HG02798 (cell line): ENCODE measurements around the gene RGMB.

Experiments
- ATAC-seq: cut with Tn5 transposase; IDR thresholded peaks from one replicate; pipeline ENCODE4 v1.9.1; 2021; ENCODE audit warnings: mild to moderate bottlenecking; ENCODE audit not compliant: unreplicated experiment, poor library complexity

Gene RGMB

DNA sequence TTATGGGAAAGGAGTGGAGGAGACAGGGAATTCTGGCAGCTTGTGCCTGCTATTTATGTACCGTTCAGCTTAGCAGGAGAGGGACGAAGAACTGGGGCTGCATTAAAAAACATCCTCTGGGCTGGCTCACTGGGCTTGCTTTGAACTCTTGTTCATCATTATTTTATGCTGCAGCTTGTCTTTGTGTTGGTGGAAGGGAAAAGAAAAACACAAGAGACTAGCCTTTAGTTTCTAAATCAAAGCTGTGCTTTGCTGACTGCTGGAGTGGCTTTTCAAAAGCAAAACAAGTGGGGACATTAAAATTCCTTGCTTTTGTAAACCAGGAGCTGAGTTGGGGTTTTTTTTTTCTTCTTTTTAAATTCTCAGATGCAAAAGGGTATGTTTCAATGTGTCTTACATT lies 5.9 kb upstream of the RGMB start:
- ATAC-seq, result no peak

DNA sequence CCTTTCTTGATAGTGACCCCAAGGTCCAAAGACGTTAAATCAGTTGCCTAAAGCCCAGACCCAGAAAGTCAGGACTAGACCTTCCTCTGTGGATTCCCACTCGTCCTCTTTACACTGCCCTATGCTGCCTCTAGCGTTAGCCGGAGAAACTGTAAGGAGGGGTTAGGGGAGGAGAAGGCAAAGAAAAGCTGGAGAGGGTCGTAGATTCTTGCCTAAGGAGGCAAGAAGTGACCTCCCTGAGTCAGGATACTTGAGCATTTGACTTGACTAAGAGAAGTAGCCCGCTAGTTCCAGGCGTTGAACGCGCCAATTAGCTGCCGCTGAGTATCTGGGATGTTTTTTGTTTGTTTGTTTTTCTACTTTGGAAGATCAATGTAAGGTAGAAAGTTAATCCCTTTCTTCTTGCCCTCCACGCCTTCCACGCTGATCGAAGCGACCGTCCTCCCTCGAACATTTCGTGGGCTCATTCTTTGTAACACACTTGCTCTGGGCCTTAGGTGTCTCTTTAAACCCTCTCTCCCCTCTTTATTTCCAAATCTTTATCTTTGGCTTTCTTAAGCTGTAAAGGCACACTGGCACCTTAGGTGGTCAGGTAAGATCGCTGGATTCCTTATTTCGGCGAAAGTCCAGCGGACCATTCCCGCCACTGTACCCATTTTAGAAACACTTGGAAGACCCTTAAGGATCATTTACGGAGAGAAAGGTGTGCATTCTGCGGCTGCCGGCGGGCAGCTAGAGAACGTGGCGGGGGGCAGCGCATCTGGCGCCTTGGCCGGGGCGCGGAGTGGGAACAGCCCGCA lies 5.1 kb upstream of the RGMB start:
- ATAC-seq, result peak; percentile 51

DNA sequence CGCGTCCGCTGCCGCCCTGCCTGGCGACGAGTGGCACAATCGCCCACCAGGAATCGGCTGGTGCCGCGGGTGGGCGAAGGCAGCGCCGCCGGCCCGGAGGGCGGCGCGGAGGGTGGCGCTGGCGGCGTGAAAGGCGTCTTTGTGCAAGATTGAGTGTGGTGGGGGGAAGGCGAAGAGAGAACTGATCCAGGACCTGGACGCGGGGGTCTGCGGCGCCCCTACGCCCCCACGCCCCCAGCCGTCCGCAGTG lies 4.6 kb upstream of the RGMB start:
- ATAC-seq, result no peak

DNA sequence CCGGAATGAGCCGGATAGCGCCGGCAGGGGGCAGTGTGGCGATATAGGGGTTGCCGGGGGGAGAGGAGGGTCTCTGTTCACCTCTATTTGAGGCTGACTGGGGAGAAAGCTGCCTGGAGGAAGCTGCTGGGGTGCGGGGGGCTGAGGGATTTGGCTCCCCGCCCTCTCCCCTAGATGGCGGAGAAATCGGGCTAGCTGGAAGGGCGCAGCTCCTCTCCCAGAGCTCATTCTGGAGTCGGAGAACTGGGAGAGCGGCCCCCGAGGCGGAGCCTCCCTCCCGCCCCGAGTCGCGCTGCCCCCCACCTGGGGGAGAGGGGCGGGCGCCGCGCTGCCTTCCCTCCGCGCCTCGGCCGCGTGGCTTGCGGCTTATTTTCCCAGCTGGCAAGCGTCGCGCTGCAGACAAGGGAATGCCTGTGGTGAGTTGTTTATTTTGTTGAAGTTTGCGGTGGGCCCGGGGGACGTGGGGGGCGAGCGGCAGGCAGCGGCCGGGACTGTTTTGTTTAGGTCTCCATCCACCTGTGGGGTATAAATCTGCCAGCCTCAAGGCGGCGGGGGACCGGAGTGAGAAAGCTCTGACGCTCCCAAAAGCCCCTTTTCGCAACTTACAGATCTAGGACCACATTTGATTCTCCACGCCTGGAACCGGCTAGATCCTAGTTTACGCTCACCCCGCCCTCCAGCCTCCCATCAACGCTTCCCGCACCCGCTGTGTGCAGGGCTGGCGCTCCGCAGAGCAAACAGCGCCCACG lies 4.1 kb upstream of the RGMB start:
- no peak for ATAC-seq

DNA sequence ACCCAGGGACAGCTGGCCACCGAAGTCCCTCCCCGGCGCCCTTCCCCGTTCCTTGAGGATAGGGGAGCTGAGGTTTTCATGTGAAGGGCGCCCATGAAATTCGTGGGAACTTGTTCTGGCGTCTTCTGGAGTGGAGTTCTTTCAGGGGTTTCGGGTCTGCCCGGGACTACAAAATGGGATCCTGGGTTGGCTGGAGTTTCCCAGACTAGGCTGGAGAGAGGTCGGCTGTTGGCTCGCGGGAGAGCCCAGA lies 3.6 kb upstream of the RGMB start:
- no peak for ATAC-seq

DNA sequence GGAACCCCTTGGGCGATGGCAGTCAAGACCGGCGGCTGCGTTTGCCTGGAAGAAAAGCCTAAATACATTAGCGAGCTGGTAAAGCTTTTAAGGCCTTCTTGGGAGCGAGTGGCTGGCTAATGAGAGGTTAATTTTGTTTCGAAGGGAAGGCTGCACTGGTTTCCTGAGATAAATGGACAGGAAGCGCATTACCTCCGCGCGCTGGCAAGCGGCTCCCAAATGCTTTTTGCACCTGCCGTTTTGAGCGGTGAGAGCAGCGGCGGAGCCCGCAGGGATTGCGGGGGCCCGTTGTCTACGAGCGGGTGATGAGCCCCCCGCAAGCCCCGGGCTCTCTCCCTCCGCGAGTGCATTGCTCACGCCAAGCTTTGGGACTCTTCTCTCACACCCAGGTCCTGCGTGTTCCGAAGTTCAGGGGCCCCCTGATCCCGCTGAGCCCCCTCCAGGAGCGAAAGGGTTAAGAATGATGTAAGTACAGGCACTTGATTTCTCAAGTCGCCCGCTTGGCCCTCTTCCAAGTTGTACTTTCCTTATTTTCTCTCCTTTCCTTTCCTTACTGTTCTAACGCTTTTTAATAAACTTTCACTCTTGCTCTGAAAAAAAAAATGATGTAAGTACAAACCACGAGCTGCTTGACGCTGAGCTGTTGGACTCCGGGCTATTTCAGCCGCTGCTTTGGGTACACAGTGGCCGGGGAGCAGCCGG lies 3.1 kb upstream of the RGMB start:
- ATAC-seq, result no peak

DNA sequence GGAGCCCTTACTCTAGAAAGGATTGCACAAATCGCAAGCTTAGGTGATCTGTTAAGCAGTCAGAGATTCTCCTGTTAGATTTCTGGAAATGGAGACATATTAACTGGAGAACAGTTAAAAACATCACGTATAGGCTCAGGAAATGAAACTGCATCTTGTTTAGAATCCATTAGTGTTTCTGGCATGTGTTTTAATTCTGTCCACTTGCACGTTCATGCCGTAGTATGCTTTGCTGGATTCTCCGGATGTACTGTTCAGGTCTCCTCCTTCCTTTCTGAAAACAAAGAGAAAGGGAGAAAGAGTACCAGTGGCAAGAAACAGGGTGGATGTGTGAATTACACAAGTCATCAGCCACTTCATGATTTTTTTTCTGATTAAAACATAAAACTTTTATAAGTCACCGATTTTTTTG lies 2.5 kb upstream of the RGMB start:
- no peak for ATAC-seq

DNA sequence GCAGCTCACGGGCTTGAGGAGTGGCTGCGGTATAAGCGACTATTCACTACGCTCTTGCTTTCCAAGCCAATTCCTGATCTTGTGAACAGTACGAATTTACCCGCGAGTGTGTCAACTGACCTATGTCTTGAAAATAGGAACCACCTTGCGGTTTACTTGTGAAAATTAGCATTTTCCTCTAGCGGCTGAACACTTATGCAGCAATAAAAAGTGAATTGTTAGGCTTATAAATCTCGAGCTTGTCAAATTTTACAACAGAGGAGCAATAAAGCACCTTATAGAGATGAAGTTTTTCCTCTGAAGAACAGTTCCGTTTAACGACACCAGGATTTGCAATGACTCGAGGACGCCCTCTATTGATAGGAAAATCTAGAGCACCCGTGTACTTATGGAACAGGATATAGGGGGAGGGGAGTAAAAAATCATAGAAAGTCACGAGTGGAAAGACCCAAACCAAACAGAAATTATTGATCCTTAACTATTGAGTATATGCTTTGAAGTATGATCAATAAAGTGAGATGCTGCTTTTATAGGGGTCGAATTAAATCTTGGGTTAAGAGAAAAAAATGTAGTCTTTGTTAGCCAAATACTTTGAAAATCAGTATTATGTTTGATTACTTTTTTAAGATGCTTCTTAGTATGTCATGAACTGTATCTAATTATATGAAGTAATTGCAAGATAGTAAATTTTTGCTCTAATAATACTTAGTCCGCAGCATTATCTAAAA lies 1.9 kb upstream of the RGMB start:
- ATAC-seq, result no peak

DNA sequence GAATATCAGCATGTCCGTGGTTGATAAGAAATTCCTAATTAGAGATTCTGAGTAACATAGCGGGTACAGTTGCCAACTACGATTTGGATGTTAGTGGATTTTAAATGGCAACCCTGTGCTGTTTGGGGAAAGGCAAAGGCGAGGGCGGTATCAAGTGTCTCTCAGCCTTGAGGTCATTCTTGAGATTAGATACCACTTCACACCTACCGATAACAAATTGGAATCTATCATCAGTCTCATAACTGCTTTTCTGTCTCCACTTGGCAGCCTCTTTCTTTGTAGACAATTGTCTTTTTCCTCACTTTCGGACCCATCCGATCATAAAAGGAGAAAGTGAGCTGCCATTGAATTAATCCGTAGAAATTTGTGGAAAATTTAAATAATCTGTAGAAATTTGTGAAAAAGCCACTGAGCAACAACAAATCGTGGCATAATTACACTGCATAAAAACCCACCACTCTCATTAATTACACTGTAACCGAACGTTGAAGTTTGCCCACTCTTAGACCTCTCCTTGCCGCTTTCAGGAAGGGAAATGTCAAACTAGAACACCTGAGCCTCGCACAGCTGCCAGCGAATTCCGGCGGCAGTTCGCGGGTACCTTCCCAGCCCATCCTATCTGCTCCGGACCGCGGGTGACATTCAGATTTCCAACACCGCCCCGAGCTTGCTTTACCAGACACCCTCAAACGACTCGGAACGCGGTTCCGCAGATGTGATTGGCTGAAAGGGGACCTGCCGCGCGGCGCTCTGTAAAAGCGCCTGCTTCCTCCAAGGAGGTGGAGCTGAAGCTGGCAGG lies 849 bp upstream of the RGMB start:
- ATAC-seq, result peak; percentile 19

DNA sequence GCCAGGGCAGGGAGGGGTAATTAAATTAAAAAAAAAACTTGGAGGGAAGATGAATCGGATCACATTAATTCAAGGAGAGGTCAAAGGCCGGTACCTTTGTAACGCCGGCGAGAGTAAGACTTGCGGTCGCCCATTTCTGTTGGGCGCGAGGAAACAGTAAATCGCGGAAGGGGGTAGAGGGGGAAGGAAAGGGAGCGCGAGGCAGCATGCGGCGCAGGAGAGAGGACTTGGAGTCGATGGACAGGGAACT lies 324 bp upstream of the RGMB start:
- no peak for ATAC-seq

DNA sequence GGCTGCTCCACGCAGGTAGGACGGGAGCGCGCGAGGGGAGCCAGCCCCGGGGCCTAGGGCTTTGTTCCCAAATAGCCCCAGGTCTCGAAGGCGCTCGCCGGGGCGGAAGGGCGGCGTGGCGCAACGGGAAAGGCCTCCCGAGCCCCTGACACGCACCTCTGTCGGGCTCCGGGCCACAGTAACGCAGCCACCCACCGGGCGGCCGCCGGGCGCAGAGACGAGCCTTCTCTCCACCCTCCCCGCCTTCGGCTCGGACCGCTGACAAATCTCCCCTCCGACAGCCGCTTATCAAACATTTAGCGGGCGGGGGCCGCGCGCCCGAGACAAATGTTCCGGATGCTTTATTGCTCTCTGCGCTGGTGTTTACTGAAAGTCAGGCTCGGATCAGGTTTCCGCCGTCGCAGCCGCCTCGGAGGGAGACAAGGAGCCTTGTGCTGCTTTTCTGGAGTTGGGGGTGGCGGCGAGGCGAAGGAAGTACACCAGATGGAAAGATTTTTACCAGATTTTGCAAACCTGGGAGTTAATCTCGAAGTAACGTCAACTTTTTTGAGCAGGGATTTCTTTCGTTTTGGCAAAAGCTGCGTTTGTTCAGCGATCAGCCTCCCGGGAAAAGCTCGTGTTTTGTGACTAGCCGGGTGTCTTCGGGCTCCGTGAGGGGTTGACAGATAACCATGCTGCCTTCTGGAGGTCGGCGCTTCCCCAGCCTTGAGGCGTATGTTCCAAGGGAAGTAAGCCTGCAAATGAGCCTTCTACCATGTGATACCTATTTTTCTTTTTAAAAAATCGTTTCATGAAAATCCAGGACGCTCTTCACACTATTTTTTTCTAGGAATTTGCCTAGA lies 950 bp downstream of the RGMB start:
- ATAC-seq, result peak; percentile 35

DNA sequence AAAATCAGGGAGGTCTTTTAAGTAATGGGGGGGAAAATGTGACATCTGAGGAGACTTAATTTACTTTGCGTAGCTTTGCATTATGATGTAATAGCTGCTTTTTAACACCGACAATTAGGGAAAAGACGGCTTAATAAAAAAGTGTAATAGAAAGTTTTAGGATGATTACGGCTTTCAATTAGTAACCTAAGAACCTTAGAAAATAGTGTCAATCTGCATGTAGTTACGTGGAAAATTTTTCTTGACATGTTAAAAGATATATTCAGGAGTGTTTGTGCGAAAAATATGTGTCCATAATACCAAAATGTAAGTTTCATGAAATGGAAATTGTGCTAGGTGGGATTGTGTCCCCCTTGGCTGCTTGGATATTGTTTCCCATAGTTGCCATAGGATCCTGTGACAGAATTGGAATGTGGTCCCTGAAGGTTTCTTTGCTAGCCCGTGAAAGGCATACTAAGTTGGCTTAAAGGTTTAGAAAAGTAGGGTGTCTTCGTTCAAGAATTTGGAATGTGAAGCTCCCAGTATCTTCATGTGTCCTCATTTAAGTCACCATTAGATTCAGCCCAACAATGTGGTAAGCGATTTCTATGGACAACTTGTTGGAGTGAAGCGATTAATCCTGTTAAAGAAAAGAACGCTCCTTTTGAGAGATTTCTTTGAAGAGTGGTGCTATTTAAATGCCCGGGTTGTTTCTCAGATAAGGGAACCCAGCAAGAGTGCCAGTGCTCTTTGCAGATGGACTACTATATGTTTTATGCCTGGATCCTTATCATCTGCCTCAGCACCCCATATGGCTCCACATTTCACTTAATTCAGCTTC lies 2.0 kb downstream of the RGMB start:
- no peak for ATAC-seq

DNA sequence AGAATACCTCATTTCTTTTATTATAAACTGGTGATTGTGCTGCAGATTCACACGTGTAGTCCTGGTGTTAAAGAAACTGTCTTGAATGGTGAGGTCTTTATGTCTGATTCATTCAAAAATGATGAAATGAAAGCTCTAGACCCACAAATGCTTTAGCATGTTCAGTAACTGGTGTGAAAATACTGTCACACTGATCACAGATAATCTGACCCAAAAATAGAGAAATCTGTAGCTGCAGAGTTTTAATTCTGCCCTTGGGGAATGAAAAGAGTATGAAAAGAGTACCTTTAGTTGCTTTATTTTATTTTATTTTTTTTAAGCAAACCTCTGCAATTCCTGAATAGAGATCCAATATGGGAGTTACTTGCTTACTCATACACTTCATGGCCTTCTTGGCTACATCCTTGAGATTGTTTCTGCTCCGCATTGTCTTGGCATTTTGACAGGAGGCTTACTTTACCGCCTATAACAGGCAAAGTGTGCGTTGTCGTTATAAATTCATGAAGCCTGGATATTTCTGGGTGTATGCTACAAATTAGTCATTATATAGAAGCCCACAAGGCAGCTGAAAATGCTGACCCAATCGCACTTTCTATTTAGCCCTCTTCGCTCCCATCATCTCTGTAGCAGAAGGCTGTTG lies 2.7 kb downstream of the RGMB start:
- no peak for ATAC-seq

DNA sequence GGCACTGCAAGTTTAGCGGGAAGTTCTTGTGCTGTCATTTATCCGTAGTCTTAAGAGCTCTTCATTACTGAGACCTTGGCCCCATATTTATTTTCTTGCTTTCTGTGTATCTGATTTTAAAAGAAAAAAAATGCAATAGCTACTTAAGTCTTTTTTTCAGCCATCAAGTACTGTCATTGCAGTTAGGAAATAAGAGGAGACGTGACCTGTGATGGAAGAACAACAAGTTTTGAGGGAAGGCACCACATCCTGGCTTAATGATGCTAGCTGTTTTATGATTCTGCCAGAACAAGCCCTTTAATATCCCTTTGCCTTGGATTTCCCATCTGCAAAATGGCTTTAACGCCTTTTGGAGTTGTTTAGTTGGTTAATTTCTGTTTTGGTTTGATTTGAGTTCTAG lies 3.8 kb downstream of the RGMB start:
- no peak for ATAC-seq

DNA sequence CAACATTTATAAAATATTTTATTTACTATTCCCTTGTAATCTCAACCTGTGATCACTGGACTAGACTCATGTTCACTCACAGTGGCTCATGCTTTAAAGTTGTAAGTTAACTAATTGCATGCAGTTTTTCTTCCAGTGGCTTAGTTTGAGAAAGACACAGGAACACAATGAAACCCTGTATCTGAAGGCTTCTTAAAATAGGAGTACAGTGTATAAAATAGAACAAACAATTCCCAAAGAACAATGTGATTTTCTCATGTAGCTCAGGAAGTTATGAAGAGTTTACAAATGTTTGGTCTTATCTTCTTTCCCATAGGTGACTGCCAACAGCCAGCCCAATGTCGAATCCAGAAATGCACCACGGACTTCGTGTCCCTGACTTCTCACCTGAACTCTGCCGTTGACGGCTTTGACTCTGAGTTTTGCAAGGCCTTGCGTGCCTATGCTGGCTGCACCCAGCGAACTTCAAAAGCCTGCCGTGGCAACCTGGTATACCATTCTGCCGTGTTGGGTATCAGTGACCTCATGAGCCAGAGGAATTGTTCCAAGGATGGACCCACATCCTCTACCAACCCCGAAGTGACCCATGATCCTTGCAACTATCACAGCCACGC lies 5.9 kb downstream of the RGMB start:
- ATAC-seq, result no peak

DNA sequence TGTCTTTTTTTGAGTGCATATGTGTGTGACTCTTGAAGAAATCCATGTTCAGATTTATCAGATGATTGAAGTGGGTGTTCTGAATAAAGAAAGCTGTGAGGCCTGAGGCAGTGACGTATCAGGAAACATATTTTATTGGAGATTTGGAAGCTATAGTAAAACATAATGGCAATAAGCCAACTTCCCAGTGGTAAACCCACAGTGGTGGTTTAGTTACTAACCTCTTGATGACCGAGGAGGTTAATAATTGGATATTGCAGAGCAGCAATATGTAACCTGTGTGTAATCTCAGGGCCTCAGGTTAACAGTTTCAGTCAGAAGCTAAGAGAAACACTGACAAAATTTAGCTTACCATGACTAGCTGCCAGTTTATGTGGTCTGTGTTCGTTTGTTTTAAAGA lies 6.9 kb downstream of the RGMB start:
- no peak for ATAC-seq

DNA sequence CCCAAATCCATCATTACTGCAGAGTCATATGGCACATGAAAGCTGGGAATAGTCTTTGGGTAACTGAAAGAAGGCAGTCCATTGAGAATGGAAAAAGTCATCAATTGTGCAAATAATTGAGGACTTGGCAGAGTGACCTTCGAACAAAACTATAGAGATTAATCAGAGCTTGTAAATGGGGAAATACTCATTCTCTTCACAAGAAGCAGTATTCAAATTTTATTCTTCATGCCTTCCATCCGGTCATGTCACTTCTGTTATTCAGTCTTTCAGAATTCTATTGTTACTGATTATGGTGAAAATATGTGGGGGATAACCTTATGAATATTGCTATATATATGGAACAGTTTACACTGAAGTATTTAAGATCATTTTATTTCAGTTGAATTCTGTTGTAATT lies 8.1 kb downstream of the RGMB start:
- ATAC-seq, result no peak

DNA sequence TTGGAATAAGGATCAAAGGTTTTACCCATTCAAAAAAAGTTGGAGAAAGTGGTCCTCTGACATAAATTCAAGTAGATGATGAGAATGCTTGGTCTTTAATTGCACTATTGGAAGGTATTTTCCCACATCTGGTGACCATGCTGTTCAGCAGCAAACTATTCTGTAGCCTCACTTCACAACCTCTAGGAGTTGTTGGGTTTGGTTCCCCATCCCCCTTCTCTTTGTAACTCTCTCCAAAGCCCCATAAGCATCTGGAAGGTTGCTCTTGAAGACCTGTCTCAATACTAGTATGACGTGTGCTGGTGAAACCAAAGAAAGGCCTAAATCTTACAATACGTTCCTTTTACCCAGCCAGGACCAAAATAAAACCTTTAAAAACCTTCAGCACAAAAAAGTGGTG lies 8.5 kb downstream of the RGMB start:
- ATAC-seq, result no peak
